GM10266 (cell line): ENCODE results near the gene NUDT2.

Experiments used
- DNase-seq: peaks from one replicate; pipeline ENCODE4 v3.0.0; 2012; ENCODE audit errors: extremely low spot score
- TF ChIP-seq, protein P1 (sequence below): IDR thresholded peaks from 2 replicates; pipeline ENCODE4 v1.5.1; 2012; ENCODE audit warnings: mild to moderate bottlenecking, low read depth; ENCODE audit not compliant: control insufficient read depth, insufficient read depth; ENCODE audit errors: missing control alignments

The NUDT2 gene

DNA sequence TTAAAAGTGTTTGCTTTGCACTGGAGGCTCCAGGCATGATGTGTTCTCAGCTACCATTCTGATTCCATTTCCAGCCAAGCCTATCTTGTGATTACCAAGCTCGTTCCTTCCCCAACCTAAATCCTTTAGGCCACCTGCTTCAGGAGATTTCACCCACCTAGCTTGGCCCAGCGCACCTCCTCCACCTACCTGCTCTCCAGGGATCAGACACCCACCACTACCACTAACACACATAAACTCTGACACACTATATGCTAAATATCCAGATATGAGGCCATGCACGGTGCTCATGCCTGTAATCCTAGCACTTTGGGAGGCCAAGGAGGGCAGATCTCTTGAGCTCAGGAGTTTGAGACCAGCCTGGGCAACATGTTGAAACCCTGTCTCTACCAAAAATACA is 45.0 kb downstream of the NUDT2 start:
- TF ChIP-seq, protein P1, sequence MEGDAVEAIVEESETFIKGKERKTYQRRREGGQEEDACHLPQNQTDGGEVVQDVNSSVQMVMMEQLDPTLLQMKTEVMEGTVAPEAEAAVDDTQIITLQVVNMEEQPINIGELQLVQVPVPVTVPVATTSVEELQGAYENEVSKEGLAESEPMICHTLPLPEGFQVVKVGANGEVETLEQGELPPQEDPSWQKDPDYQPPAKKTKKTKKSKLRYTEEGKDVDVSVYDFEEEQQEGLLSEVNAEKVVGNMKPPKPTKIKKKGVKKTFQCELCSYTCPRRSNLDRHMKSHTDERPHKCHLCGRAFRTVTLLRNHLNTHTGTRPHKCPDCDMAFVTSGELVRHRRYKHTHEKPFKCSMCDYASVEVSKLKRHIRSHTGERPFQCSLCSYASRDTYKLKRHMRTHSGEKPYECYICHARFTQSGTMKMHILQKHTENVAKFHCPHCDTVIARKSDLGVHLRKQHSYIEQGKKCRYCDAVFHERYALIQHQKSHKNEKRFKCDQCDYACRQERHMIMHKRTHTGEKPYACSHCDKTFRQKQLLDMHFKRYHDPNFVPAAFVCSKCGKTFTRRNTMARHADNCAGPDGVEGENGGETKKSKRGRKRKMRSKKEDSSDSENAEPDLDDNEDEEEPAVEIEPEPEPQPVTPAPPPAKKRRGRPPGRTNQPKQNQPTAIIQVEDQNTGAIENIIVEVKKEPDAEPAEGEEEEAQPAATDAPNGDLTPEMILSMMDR: no peak
- DNase-seq: no peak

GRCh38 chr9:34374905-34375552 is 45.7 kb downstream of the NUDT2 start:
- TF ChIP-seq, protein P1: no peak
- no peak for DNase-seq

DNA sequence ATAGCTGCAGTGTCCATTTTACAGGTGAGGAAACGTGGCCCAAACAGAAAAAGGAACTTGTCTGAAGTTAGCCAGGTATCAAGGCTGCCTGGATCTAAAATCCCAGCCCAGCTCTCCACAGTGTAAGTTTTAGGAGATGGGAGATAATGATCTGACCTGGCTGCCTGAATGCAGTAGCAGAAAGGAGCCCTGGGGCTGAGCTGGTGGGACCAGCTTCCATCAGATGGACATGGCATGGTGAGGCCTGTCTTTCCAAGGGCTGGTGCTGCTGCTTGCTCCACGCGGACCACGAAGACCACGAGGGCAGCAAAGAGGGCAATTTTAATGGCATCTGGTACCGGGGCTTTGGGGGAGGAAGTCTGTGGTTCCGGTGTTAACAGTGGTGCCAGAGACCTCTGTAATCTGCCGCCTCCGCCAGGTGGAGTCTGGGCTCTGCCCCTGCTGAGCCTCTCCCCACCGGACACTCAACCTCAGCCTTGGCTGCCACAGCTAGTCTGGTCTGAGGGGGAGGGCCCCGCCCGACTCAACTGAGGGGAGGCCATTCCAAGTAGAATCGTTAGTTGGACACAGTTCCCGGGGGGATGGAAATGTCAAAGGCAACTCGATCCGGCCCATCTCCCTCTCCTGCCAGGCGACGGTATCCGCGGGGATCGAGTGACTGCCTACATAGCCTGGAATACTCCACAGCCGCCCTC is 46.7 kb downstream of the NUDT2 start:
- TF ChIP-seq, protein P1: peak; percentile 25
- peak; percentile 62 for DNase-seq

- TF ChIP-seq, protein P1: no peak
- peak; percentile 99 for DNase-seq
These were observed 47.4 kb downstream of the NUDT2 start, which contains the start of gene MYORG for GRCh38 chr9:34376596-34377403. TSS of gene MYORG (minus strand) at chr9:34376898. CDS start at chr9:34372943, 3,955 bp downstream.

DNA sequence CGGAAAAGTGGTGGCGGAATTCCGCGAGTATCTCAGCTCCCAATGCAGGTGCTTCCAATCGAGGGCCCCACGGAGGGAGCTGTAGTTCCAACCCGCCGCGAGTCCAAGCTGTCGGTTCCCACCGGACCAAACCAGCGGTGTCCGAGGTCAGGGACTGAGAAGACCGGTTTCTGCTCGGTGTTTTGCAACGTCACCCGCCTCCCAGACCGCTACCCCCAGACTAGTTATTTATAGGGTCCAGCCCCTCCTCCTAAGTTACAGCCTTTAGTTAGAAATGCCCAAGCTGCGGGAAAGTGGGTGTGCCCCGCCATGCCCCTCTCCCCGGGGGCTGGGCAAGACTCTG is 48.0 kb downstream of the NUDT2 start:
- TF ChIP-seq, protein P1: no peak
- no peak for DNase-seq

DNA sequence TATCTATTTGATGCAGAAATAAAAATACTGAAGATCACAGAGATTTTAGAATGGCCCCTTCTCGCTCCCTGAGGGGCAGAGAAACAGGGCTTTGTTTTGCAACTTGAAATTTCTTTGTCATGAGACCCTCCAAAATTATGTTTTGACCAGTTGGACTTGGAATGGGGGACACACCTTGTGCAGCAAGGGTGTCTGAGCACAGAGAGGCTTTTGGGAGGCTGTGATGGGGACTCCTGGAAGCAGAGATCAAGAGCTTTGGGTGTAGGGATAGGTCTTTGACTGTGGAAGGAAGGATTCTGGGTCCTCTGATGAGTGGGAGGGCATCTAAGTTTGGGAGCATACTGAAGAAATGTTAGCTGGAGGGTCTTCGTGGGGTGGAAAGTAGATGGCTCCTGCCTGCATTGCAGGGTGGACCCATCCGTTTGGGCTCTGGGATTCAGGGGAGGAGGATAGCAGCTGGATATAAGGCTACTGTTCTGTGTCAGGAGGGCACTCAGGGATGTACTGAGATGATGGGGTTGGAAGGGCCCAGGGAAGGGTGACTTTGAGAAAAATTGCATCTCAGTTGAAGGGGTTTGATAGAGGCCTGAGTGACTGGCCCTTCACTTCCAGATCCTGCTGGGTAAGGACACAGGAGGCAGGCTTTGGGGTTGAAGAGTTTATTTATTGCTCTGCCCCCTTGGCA is 49.1 kb downstream of the NUDT2 start:
- DNase-seq: no peak
- TF ChIP-seq, protein P1: no peak
